IPS DF 6.9 (cell line): Measurements from ENCODE around the gene GSTA1.
"Not testable (repeated sequence)": the region's sequence is repeated elsewhere in the genome, so short reads cannot be mapped to it uniquely, and the experiment has no call there.

Experiments used
- DNase-seq: peaks from one replicate; pipeline ENCODE4 v3.0.0-alpha.2; 2013; ENCODE audit warnings: low read depth, low spot score
- H3K27ac ChIP-seq: one replicate; pipeline ENCODE4 v1.5.1; 2013; ENCODE audit warnings: low read length, control low read depth
- H3K27me3 ChIP-seq: 2 replicates; pipeline ENCODE4 v1.6.1; 2013; ENCODE audit warnings: mild to moderate bottlenecking, low read length; ENCODE audit not compliant: control insufficient read depth, insufficient read depth
- H3K36me3 ChIP-seq: 2 replicates; pipeline ENCODE4 v1.6.1; 2013; ENCODE audit warnings: low read length; ENCODE audit not compliant: control insufficient read depth, insufficient read depth
- H3K4me1 ChIP-seq: 2 replicates; pipeline ENCODE4 v1.6.1; 2013; ENCODE audit warnings: low read length; ENCODE audit not compliant: control insufficient read depth, insufficient read depth
- H3K4me3 ChIP-seq: 2 replicates; pipeline ENCODE4 v1.5.1; 2013; ENCODE audit warnings: mild to moderate bottlenecking, low read length
- H3K9me3 ChIP-seq: 2 replicates; pipeline ENCODE4 v1.6.1; 2013; ENCODE audit warnings: low read length, inconsistent platforms; ENCODE audit not compliant: control insufficient read depth, insufficient read depth
- WGBS: extraction: QIAGEN DNeasy Blood & Tissue Kit; methylation state at CpG from one replicate; pipeline ENCODE4 v1.1.7; 2013; ENCODE audit warnings: mixed read lengths, missing lambda C conversion rate; ENCODE audit not compliant: insufficient read length, insufficient coverage; 5-methylcytosine and 5-hydroxymethylcytosine counted together

Gene GSTA1

DNA sequence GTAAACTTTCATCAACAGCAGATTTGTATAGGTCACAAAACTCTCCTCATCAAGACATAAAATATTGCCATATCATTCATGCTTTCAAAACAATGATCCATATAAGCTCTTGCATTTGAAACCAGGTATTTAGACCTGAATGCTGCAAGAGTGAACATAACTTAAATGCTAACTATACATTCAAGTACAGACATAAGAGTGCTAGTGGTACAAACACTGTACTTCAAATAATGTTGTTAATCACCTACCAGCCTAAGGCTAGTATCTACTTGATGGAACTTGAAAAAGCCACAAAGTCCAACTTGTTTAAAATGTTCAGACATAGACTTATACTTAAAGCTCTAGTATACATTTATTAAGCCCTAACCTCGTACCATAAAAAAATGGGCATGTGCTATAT, 24.4 kb downstream of the GSTA1 start:
- DNase-seq, result no peak
- no CpG with 5 or more reads among the region's 1 CpG for WGBS
- Histone ChIP-seq H3K27ac (no peak overlapping the region), H3K36me3 (no peaks in the 10 kb centered on the region), H3K4me3 (no peak overlapping the region), H3K27me3 (no peaks in the 10 kb centered on the region), H3K4me1 (no peaks in the 10 kb centered on the region), H3K9me3 (no peaks in the 10 kb centered on the region)

DNA sequence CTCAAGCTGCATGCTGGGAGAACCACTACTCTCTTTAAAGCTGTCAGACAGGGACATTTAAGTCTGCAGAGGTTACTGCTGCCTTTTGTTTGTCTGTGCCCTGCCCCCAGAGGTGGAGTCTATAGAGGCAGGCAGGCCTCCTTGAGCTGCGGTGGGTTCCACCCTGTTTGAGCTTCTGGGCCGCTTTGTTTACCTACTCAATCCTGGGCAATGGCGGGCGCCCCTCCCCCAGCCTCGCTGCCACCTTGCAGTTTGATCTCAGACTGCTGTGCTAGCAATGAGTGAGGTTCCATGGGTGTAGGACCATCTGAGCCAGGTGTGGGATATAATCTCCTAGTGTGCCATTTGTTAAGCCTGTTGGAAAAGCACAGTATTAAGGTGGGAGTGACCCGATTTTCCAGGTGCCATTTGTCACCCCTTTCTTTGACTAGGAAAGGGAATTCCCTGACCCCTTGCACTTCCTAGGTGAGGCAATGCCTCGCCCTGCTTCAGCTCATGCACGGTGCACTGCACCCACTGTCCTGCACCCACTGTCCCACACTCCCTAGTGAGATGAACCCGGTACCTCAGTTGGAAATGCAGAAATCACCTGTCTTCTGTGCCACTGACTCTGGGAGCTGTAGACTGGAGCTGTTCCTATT, 26.8 kb downstream of the GSTA1 start:
- H3K36me3 ChIP-seq, H3K4me1 ChIP-seq, DNase-seq, H3K4me3 ChIP-seq, H3K9me3 ChIP-seq, H3K27me3 ChIP-seq, H3K27ac ChIP-seq: not testable (repeated sequence)
- no CpG with 5 or more reads among the region's 9 CpGs for WGBS

GRCh38 chr6:52769399-52769798, 34.2 kb downstream of the GSTA1 start:
- WGBS, result no CpG with 5 or more reads among the region's 4 CpGs
- H3K4me3 ChIP-seq, DNase-seq, H3K36me3 ChIP-seq, H3K27ac ChIP-seq, H3K4me1 ChIP-seq, H3K9me3 ChIP-seq, H3K27me3 ChIP-seq: not testable (repeated sequence)

GRCh38 chr6:52767658-52768057, 36.0 kb downstream of the GSTA1 start:
- not testable (repeated sequence) for DNase-seq

GRCh38 chr6:52763322-52763916, 40.2 kb downstream of the GSTA1 start, which contains the start of gene GSTA2:
Gene GSTA2, minus strand, starts transcription at chr6:52763475. Its CDS starts 5,528 bp downstream, at chr6:52757947.
- WGBS, result no CpG with 5 or more reads among the region's 2 CpGs
- not testable (repeated sequence) for H3K27me3 ChIP-seq, H3K27ac ChIP-seq, H3K4me3 ChIP-seq, DNase-seq, H3K9me3 ChIP-seq, H3K4me1 ChIP-seq, H3K36me3 ChIP-seq

More at GRCh38 chr6:52767658-52768057, 36.0 kb downstream of the GSTA1 start:
- H3K27me3 ChIP-seq, H3K36me3 ChIP-seq, H3K27ac ChIP-seq, H3K4me1 ChIP-seq, H3K4me3 ChIP-seq, H3K9me3 ChIP-seq: not testable (repeated sequence)

DNA sequence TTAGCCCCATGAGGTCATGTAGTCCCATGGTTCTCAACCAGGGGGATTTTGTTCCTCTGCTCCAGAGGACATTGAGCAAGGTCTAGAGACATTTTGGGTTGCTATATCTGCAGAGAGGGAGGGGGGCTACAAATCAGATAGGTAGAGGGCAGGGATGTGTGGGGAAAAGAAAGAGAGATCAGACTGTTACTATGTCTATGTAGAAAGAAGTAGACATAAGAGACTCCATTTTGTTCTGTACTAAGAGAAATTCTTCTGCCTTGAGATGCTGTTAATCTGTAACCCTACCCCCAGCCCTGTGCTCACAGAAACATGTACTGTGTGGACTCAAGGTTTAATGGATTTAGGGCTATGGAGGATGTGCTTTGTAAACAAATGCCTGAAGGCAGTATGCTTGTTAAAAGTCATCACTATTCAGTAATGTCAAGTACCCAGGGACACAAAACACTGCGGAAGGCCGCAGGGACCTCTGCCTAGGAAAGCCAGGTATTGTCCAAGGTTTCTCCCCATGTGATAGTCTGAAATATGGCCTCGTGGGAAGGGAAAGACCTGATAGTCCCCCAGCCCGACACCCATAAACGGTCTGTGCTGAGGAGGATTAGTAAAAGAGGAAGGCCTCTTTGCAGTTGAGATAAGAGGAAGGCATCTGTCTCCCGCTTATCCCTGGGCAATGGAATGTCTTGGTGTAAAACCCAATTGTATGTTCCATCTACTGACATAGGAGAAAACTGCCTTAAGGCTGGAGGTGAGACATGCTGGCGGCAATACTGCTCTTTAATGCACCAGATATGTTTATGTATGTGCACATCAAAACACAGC, 41.7 kb downstream of the GSTA1 start:
- not testable (repeated sequence) for H3K4me3 ChIP-seq, H3K4me1 ChIP-seq, H3K9me3 ChIP-seq, H3K36me3 ChIP-seq, DNase-seq, H3K27me3 ChIP-seq, H3K27ac ChIP-seq
- no CpG with 5 or more reads among the region's 7 CpGs for WGBS

GRCh38 chr6:52760105-52760765, 43.4 kb downstream of the GSTA1 start:
- Histone ChIP-seq H3K27ac (no peak overlapping the region), H3K4me3 (no peak overlapping the region), H3K27me3 (no peaks in the 10 kb centered on the region), H3K36me3 (no peaks in the 10 kb centered on the region), H3K4me1 (no peaks in the 10 kb centered on the region), H3K9me3 (no peaks in the 10 kb centered on the region)
- no peak for DNase-seq
- no CpG with 5 or more reads among the region's 6 CpGs for WGBS

DNA sequence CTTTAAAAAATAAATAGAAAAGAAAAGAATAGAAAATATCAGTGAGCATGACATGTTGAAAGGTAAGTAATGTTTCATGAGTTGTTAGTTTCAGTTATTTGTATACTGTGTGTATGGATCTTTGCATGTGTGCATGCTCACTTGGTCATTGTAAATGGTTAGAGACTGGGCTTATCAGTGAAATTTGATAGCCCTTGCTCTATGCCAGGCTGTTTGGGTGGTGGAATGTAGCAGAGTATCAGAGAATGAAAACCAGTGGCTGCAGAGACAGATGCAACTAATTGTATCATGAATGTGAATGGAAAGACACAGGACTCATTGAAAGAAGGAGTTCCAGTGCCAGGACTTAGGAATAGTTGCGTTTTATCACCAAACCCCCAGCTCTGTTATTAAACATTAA, 44.5 kb downstream of the GSTA1 start:
- no peak overlapping the region for H3K4me3 ChIP-seq
- H3K27ac ChIP-seq, result no peak overlapping the region
- no CpG with 5 or more reads among the region's 1 CpG for WGBS
- H3K36me3 ChIP-seq, result no peaks in the 10 kb centered on the region
- no peaks in the 10 kb centered on the region for H3K9me3 ChIP-seq
- DNase-seq, result no peak
- H3K27me3 ChIP-seq, result no peaks in the 10 kb centered on the region
- H3K4me1 ChIP-seq, result no peaks in the 10 kb centered on the region

- H3K9me3 ChIP-seq, H3K27ac ChIP-seq, H3K4me1 ChIP-seq, H3K36me3 ChIP-seq, DNase-seq, H3K27me3 ChIP-seq, H3K4me3 ChIP-seq: not testable (repeated sequence)
- no CpG with 5 or more reads among the region's 7 CpGs for WGBS
These were observed 45.8 kb downstream of the GSTA1 start for GRCh38 chr6:52757651-52758338.

DNA sequence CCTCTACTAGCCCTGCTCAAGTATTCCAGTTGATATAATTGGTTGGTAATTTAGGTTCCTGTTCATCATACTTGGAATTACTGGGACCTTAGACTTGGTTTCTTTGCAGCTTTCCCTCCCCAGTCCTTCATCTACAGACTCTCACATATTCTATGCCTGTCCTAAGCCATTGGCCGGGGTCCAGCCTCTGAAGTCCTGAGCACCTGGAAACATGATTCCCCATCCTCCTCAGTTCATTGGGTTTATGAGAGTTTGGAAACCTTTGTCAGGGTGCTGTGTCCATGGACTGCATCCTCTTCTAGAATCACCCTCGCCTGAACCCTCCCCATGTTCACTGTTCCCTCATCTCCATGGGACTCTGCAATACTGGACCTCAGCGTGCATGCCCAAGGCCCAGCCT, 49.2 kb downstream of the GSTA1 start:
- DNase-seq, result no peak
- Histone ChIP-seq H3K9me3 (no peaks in the 10 kb centered on the region), H3K27me3 (no peaks in the 10 kb centered on the region), H3K4me3 (no peak overlapping the region), H3K36me3 (no peaks in the 10 kb centered on the region), H3K27ac (no peak overlapping the region), H3K4me1 (no peaks in the 10 kb centered on the region)
- no CpG with 5 or more reads among the region's 3 CpGs for WGBS
